Measurements from ENCODE around the gene OSBPL8.

- TF ChIP-seq POLR2A (IDR thresholded peaks at IDR 0.05; ENCODE audit: low read length) (no peak), GATA1 (IDR thresholded peaks at IDR 0.05; ENCODE audit: low read depth, low read length) (no peak)
Observed at GRCh38 chr12:76532520-76532919, 27.1 kb downstream of the OSBPL8 start.
